HG03039 (cell line): ENCODE measurements around the gene RTN4RL1.

ENCODE experiments used
- ATAC-seq: cut with Tn5 transposase; IDR thresholded peaks from one replicate; pipeline ENCODE4 v1.9.1; 2021; ENCODE audit warnings: mild to moderate bottlenecking, moderate library complexity; ENCODE audit not compliant: unreplicated experiment

The RTN4RL1 gene

DNA sequence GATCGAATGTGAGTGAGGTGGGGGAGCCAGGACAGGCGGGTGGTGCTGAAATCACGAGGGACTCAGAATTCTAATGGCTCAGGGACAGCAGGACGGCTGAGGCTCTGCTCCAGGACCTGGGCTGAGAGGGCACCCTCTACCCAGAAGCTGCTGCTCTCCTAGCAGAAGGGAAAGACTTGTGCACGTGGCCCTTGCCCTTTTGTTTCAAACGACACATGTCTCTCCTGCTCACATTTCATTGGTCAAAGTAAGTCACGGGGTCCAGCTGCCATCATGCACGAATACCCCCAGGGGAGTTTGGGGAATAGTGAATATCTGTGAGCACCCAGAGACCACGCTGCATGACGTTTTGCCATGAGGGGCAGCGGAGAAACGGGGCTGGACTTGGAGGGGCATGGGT is 73.2 kb downstream of the RTN4RL1 start:
- no peak for ATAC-seq

DNA sequence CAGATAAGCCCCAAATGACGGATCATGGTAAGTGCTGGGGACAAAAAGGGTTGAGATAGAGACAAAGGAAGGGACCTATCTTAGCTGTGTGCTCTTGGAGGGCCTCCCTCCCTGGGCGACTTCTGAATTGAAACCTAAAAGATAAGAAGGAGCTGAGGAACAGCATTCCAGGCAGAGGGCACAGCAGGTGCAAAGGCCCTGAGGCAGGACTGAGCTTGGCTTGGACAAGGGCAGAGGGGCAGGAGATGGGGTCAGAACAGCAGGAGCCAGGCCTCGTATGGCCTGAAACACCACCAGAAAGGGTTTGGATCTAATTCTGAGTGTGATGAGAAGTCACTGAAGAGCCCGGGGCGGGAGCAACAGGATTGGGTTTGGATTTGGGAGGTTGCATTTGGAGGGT is 75.4 kb downstream of the RTN4RL1 start:
- ATAC-seq: no peak

DNA sequence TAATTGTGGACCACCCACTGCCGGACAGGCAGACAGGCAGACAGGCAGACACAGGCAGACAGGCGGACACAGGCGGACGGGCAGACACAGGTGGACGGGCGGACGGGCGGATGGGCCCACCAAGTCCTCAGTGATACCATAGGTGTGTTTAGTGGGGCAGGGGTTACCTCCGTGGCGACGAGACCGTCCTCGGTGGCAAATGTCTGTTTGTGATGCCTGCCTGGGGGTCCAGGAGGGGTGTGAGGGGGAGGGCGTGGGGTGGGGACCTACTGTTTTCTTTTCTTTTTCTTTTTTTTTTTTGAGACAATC is 76.7 kb downstream of the RTN4RL1 start:
- ATAC-seq: no peak

DNA sequence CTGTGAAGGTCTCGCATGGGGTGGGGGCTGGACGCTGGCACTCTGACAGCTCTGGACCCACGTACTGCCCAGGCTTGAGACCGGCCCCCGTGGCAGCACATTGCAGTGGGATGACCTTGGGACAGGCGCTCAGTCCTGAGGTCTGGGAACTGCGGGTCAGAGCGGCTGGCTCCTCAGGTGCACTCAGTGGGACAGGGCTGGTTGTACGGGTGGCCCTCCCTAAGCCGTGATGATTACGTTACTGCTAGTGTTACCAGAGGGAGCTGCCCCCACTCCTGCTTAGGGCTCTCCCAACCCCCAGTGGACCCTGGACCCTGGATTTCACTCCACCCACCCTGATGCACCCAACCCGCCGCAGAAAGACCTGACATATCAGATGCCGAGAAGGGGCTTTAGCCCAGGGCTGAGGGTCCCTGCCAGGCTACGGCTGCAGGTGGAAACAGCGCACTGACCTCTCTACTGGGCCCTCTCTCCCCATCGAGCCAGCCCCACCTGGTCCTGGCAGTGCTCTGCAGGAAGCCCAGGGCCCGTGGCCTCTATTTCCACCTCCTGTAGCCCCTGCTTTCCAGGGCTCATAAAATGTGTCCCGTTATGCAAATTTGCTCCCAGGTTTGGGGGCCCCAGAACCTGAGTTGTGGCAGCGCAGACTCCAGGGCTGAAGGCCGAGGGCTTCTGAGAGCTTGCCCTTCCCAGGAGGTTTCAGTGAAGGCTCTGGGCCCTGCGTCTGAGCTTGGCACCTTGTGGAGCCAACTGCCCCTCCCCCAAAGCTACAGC is 77.2 kb downstream of the RTN4RL1 start:
- no peak for ATAC-seq

DNA sequence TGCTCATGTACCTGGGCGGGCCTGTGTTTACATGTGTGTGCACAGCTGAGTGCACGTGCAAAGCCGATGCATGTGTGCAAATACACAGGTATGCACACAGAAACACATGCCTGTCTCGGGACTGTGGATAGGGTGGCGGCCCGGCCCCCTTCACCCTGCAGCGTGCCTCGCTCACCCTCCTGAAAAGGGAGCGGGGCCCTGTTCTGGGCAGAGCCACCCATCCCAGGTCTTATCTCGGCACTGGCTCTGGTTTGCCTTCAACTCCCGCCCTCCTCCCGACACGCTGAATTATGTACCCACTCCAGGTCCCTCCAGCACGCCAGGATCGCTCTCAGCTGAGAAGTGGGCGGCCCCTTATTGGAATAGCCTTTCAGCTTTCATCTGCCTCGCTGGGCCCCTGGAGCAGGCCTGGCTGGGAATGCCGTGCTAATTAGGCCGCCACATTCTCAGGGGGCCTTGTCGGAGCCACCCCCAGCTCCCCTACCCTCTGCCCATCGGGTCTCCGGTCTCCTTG is 77.8 kb downstream of the RTN4RL1 start:
- ATAC-seq: no peak

DNA sequence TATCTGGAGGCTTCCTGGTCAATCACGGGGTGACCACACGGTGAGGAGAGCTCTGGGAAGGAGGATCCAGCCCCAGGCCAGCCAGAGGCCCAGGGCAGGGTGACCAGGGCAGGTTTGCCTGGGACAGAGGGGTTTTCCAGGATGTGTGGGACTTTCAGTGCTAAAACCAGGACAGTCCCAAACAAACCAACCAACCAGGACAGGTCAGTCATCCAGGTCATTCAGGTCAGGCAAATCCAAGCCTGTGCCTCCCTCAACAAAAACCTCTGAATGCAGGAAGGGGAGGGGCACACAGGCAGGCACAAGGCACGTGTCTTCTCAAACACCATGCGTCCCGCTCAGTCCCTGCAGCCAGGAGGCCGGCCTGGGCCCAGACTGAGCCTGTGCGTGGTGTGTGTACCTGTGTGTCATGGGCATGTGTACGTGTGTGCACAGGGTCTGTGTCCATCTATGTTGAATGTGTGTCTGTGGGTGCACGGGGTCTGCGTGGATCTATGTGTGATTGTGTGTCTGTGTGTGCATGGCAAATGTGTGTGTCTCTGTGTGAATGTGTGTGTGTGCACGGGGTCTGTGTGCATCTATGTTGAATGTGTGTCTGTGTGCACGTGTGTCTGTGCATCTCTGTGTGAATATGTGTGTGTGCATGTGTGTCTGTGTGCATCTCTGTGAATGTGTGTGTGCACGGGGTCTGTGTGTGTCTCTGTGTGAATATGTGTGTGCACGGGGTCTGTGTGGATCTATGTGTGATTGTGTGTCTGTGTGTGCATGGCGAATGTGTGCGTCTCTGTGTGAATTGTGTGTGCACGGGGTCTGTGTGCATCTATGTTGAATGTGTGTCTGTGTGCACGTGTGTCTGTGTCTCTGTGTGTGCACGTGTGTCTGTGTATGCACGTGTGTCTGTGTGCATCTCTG is 78.9 kb downstream of the RTN4RL1 start:
- no peak for ATAC-seq

DNA sequence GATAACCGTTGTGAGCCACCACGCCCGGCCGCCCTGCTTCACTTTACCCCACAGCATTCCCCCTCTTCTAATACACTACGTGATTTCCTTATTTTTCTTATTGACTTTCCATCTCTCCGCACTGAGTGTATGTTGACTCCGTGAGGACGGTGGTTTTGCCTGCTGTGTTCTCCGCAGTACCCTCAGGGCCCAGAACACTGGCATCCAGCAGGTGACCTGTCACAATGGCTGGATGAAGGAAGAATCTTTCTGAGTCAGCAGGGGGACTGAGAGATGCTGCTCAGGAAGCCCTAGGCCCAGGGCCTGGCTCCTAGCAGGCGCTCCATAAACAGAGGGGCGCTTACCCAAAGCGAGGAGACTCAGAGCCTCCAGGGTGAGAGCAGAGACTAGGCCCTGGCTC is 79.5 kb downstream of the RTN4RL1 start:
- no peak for ATAC-seq

DNA sequence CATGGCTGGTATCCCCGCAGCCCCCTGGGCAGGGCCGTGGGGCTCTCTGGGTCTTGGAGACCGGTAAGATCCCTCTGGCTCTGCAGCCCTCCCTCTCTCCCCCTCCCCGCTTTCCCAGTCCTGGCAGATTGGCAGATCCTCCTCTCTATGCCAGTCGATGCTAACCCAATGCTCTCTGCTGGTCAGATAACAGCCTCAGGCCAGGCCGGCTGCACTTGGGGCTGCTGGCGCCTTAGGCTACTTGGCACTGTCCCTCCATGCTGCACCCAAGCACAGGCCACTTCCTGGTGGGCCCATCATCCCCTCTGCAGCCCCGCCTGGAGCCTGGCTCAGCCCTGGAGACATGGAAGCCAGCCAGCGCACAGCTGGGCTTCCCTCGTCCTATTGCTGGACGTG is 81.7 kb downstream of the RTN4RL1 start:
- ATAC-seq: no peak

DNA sequence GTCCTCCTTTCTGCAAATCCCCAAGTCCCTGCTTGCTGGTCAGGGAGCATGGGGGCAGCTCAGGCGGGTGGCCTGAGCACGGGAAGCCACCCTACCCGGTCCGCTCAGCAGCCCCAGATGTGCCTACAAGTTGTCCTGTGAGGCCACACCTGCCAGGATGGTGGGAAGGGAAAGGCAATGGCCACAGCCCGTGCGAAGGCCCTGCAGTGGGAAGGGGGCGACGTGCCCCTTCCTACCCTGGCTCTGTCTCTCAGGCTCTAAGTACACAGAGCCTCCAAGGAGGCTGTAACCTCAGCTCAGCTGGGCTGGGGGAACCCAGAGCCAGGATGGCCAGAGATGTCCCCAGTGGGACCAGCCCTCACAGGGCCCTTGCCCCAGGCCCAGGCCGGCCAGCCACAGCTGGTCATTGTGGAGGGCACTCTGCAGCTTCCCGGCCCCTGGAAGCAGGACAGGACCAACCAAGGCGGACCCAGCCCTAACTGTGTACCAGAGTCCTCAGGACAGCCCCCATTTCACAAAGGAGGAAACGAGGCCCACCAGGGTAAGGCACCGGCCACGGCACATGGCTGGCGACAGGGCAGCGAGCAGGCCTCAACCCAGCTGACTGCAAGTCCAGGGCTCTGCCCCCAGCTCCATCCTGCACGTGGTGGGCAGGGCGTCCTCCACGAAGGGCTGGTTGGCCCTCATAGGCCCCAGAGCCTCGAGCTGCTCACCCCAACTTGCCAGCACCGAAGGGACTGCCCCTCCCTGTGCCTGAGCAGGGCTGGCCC is 82.3 kb downstream of the RTN4RL1 start:
- ATAC-seq: no peak

DNA sequence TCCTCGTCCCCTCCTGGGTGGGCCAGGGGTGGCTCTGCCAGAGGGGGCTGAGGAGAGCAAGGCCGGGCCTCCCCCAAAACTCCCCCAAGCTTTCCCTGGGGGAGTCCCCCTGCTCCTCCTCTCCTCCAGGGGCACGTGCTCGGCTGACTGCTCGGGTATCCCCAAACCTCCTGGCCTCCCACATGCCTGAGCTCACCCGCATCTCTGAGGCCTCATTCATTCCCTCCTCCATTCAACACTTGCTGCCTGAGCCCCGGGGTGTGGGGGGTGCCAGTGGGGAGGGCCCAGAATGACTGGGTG is 83.1 kb downstream of the RTN4RL1 start:
- no peak for ATAC-seq

DNA sequence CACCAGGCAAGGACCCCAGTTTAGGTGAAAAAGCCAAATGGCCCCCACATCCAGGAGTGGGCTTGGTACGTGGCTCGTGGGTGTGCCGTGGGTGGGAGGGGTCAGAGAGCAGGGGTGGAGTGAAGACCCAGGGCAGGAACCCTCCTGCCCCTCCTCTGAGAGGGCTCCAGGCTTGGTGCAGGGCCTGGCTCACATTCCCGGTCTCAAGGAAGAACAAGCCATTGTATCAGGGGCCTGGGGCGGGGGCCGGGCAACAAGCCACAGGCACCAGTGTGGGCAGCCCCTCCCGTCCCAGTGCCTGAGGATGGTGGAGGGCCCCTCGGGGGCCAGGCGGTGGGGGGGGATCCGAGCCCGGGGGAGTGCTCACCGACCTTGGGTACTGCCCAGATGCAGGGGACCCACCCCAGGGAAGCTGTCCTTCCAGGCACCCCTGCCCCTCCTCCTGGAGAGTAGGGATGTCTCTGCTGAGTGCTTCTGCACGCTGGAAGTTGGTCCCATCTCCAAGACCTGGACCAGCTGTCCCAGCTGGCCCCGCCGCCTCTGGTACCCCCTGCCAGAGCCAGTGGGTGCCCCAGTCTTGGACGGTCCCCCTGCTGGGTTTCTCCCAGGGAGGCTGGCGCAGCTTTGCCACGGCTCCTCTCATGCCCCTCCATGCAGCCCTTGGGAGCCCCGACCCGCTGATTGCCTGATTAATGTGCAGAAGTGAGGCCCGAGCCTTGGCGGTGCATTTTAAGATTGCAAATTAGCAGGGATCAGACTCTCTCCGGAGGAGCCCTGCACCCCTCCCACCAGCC is 83.7 kb downstream of the RTN4RL1 start:
- ATAC-seq: no peak

DNA sequence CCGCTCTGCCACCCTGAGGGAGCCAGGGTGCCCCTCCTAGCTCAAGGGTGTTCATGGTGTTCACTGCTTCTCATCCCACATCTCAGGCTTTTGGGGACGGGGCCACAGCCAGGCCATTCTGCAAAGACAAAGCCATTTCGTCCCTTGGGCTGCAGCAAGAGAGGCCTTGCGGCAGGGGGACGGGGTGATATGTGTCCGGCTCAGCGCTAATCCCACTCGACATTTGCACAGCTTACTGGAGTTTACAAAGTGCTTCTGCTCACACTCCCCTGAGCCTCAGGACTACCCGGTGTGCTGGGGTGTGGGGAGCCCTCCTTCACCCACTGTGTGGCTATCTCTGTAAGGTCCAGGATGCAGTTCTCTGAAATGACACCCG is 84.3 kb downstream of the RTN4RL1 start:
- ATAC-seq: no peak

DNA sequence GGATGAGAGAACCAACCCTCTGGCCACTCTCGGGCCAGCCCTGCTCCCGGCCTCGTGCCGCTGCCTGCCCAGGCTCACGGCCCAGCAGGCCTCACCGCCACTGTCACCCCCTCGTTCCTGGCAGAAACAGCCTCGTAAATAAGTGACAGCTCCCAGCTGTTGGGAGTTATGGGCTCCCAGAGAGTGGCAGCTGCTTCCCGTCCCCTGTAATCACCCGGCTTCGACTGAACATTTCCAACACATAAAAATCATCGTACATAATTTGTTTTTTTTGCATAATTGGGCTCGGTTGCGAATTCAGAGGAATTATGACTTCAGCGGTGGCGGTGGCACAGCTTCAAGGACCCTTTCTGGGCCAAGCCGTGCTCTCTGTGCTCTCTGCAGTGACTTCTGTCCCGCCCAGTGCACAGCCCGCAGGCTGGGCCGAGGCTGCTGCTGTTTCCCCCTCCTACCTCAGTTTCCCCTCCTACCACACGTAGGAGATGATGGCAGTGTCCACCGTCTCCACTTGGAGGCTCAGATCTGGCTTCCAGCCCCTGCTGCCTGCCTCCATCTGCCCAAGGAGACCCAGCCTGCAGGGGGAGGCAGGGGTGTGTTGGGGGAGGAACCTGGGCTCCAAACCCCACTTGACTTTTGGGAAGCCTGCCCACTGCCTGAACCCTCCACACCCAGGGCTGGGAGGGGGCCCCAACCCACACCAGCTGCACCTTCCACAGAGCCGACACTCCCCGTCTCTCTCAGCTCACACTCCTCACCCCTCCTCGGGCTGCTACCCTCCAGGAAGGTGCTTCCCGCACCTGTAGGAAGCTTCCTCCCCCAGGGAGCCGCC is 84.9 kb downstream of the RTN4RL1 start:
- no peak for ATAC-seq

DNA sequence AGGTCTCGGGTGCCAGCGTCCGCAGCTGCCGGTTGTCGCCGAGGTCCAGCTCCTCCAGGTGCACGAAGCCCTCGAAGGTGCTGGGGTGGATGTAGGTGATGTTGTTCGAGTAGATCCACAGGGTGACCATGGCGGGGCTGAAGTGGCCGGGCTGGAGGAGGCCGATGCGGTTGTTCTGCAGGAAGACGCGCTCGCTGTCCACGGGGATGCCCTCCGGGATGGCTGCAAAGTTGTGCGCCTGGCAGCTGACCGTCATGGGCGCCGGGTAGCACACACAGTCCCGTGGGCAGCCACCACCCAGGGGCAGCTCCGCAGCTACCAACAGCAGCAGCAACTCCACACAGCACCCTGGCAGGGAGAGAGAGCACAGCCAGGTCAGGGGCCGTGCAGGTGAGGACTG is 87.7 kb downstream of the RTN4RL1 start:
- ATAC-seq: no peak

DNA sequence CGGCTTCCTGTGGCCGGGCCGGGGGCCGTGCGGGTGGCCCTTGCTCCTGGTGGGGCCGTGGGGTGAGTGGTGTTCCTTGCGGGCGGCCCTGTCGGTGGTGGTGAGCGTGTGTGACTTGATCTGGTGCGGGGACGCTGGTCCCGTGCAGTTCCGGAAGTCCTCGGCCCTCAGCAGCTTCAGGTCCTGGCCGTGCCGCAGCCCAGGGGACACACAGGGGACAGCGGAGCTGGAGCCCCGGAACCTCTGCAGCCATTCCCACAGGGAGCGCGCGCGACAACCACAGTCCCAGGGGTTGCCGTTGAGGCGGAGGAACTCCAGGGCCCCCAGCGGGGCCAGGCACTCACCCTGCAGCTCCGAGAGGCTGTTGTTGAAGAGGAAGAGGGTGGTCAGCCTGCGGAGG is 88.4 kb downstream of the RTN4RL1 start:
- no peak for ATAC-seq

DNA sequence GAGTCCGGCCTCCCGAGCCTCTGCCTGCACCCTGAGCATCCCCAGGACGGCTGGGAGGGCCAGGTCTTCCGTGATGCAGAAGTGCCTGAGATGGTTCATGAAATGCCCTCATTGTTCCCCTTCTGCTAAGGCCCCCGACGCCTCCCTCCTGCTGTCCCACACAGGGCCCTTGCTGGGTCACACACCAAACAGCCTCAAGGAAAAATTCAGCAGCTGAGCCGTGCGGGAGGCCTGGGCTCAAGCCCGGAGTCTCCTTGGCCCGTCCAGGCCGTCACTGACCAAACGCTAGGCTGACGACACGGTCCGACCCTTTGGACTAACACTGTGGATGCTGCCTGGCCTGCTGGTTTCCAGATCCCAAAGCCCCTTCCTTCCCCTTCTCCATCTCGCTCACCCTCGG is 90.2 kb downstream of the RTN4RL1 start:
- no peak for ATAC-seq

DNA sequence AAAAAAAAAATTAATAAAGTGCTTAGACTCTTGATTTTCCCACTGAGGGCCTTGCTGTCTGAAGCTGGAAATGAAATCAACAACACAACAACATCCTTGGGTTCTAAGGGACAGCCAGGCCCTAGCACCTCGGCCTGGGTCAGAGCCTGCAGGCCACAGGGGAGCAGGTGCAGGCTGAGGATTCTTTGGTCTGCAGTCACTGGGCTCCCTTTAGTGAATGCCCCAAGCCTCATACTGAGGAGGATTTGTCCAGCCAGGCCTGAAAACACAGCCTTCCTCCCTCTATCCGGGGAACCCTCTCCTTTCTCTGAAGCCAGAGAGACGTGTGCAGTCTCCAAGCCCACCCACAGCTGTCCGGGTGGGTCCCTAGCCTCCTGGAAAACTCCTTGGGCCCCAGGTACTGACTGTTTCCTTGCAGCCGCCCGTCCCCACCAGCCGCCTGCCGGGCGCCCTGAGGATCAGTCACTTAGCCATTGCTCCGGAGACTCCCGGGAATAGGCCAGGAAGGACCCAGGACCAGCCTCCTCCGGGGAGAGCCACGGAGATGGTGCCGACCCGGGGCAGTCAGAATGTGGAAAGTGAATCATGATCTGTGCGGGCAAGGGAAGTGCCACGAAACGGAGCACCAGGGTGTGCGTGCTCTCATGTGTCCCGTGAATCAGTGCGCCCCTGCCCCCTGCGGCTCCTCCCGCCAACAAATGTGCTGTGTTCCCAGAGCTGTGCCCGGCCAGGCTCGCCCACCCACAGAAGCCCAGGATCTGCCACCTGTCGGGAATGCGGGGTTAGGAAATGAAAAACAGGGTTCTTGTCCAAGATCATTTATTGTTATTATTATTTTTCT is 91.0 kb downstream of the RTN4RL1 start:
- no peak for ATAC-seq

DNA sequence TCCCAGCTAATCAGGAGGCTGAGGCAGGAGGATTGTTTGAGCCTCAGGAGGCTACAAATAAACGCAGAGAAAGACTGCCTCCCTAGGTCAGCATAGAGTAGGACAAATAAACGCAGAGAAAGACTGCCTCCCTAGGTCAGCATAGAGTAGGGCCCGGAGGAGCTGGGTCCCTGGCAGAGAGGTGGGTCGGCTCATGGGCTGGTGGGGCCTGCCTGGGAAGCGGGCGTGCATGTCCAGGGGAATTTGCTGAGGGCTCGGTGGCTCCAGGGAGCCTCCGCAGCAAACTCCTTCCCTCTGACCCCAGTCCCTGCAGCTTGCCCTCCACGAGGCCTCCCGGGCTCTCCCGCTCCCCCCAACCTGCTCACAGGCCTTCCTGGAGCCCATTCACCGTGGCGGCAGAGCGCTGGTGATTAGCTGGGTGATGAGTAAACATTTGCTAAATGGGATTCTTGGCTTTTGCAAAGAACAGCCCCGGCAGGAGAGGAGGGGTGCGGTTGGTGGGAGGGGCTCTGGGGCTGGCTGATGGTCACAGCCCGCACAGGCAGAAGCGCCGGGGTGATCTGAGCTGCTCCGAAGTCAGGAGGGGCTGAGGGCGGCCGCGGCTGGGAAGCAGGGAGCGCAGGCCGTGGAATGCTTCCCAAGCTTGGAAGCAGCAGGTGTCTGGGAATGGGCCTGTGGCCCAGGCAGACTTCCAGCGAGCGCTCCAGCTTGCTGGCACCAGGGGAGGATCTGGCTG is 93.1 kb downstream of the RTN4RL1 start:
- ATAC-seq: no peak

DNA sequence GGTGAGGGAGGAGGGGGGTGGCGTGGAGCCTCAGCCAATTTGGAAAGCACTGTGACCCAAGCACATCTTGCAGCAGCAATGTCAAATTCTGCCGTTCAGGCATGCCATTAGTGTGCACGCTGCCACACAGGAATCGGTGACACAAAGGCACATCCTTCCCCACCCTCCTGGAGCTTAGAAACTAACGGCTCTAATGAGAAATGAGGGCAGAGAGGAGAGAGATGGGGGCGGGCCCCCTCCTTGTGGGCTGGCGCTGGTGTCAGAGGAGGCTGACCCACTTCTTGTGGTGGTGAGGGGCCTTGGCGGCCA is 94.8 kb downstream of the RTN4RL1 start:
- no peak for ATAC-seq
